Hepatocyte (in vitro differentiated cells): Measurements from ENCODE around the gene P2RY12. TPM values are rescaled to one million over a fixed set of nuclear protein-coding genes. Genes with fewer than 3 reads are reported as not detected.

Source experiments
- DNase-seq: peaks from one replicate; pipeline ENCODE4 v3.0.0-alpha.2; 2016; ENCODE audit warnings: low spot score
- H2AFZ ChIP-seq: fragments of 200-600 bp; sonication (generic); 2 replicates; pipeline ENCODE4 v1.6.0; 2016; ENCODE audit warnings: antibody characterized with exemption, mild to moderate bottlenecking
- H3K27ac ChIP-seq: fragments of 200-600 bp; sonication (generic); 2 replicates; pipeline ENCODE4 v1.5.1; 2016; ENCODE audit warnings: mild to moderate bottlenecking
- H3K27me3 ChIP-seq: fragments of 200-600 bp; sonication (generic); 2 replicates; pipeline ENCODE4 v1.6.1; 2016
- H3K36me3 ChIP-seq: fragments of 200-600 bp; sonication (generic); replicated peaks from 2 replicates; pipeline ENCODE4 v1.5.1; 2016; ENCODE audit warnings: low read depth; ENCODE audit not compliant: insufficient read depth
- H3K4me1 ChIP-seq: fragments of 200-600 bp; sonication (generic); 2 replicates; pipeline ENCODE4 v1.5.1; 2016; ENCODE audit warnings: mild to moderate bottlenecking, moderate library complexity; ENCODE audit not compliant: insufficient read depth
- H3K4me2 ChIP-seq: fragments of 200-600 bp; sonication (generic); 2 replicates; pipeline ENCODE4 v1.6.0; 2016
- H3K4me3 ChIP-seq: fragments of 200-600 bp; sonication (generic); 2 replicates; pipeline ENCODE4 v1.5.1; 2016; ENCODE audit warnings: mild to moderate bottlenecking
- H3K79me2 ChIP-seq: fragments of 200-600 bp; sonication (generic); 2 replicates; pipeline ENCODE4 v1.6.0; 2017; ENCODE audit warnings: mild to moderate bottlenecking
- H3K9me2 ChIP-seq: fragments of 200-600 bp; sonication (generic); replicated peaks from 2 replicates; pipeline ENCODE4 v1.6.0; 2017; ENCODE audit warnings: mild to moderate bottlenecking; ENCODE audit not compliant: insufficient read depth
- H3K9me3 ChIP-seq: fragments of 200-600 bp; sonication (generic); 2 replicates; pipeline ENCODE4 v1.5.1; 2016; ENCODE audit warnings: low read depth, mild to moderate bottlenecking
- H4K20me1 ChIP-seq: fragments of 200-600 bp; sonication (generic); 2 replicates; pipeline ENCODE4 v1.6.0; 2016; ENCODE audit warnings: mild to moderate bottlenecking; ENCODE audit not compliant: insufficient read depth, poor library complexity, severe bottlenecking
- EZH2 ChIP-seq: fragments of 200-600 bp; sonication (generic); IDR thresholded peaks from 2 replicates; pipeline ENCODE4 v1.6.1; 2016; ENCODE audit warnings: antibody characterized with exemption, mild to moderate bottlenecking, borderline replicate concordance
- EZH2phosphoT487 ChIP-seq: fragments of 200-600 bp; sonication (generic); IDR thresholded peaks from one replicate; pipeline ENCODE4 v1.6.1; 2018; ENCODE audit warnings: antibody characterized with exemption, mild to moderate bottlenecking, low read depth, moderate library complexity; ENCODE audit not compliant: unreplicated experiment, severe bottlenecking
- WGBS: methylation state at CpG from one replicate; pipeline ENCODE4 v1.1.6; 2016; ENCODE audit warnings: low lambda C conversion rate; ENCODE audit errors: missing lambda C conversion rate; 5-methylcytosine and 5-hydroxymethylcytosine counted together
- polyA plus RNA-seq: library from polyadenylated mRNA; unstranded; fragments of >200 nt; fragmentation: Nextera tagmentation; extraction: Ambion mirVana; gene quantifications from 2 replicates; pipeline ENCODE4 v1.2.1, GENCODE V29; 2016
- total RNA-seq: library from RNA; depleted of rRNA; stranded (reverse); fragments of >200 nt; gene quantifications from 2 replicates; pipeline ENCODE4 v1.2.3, GENCODE V29; 2014
- TF ChIP-seq, protein P1 (sequence below): fragments of 200-600 bp; sonication (generic); IDR thresholded peaks from 2 replicates; pipeline ENCODE4 v1.5.1; 2016; ENCODE audit warnings: antibody characterized with exemption, mild to moderate bottlenecking; ENCODE audit not compliant: poor library complexity

The P2RY12 gene
- total and polyA plus RNA-seq, 2 experiments from 2014 or later, result 0.07 TPM; not detected in 1

GRCh38 chr3:151430821-151431484 lies 46.4 kb upstream of the P2RY12 start:
- Histone ChIP-seq H3K4me3 (no peak overlapping the region), H3K9me3 (no peaks in the 10 kb centered on the region), H2AFZ (no peak overlapping the region), H3K27me3 (no peaks in the 10 kb centered on the region), H3K79me2 (no peaks in the 10 kb centered on the region), H3K9me2 (no peaks in the 10 kb centered on the region), H4K20me1 (no peaks in the 10 kb centered on the region), H3K4me1 (no peaks in the 10 kb centered on the region), H3K4me2 (no peak overlapping the region), H3K27ac (no peak overlapping the region), H3K36me3 (no peaks in the 10 kb centered on the region)
- TF ChIP-seq EZH2 (no peak), EZH2phosphoT487 (no peak)
- TF ChIP-seq, protein P1, sequence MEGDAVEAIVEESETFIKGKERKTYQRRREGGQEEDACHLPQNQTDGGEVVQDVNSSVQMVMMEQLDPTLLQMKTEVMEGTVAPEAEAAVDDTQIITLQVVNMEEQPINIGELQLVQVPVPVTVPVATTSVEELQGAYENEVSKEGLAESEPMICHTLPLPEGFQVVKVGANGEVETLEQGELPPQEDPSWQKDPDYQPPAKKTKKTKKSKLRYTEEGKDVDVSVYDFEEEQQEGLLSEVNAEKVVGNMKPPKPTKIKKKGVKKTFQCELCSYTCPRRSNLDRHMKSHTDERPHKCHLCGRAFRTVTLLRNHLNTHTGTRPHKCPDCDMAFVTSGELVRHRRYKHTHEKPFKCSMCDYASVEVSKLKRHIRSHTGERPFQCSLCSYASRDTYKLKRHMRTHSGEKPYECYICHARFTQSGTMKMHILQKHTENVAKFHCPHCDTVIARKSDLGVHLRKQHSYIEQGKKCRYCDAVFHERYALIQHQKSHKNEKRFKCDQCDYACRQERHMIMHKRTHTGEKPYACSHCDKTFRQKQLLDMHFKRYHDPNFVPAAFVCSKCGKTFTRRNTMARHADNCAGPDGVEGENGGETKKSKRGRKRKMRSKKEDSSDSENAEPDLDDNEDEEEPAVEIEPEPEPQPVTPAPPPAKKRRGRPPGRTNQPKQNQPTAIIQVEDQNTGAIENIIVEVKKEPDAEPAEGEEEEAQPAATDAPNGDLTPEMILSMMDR, result no peak
- DNase-seq, result no peak
- 92% methylated on average over 5 of the region's 5 CpGs for WGBS

GRCh38 chr3:151428386-151428785 lies 43.8 kb upstream of the P2RY12 start:
- DNase-seq, result no peak
- Histone ChIP-seq H3K27ac (no peak overlapping the region), H3K4me2 (no peak overlapping the region), H2AFZ (no peak overlapping the region), H3K9me2 (no peaks in the 10 kb centered on the region), H3K36me3 (no peaks in the 10 kb centered on the region), H3K4me3 (no peak overlapping the region), H3K4me1 (no peaks in the 10 kb centered on the region), H4K20me1 (no peaks in the 10 kb centered on the region), H3K9me3 (no peaks in the 10 kb centered on the region), H3K79me2 (no peaks in the 10 kb centered on the region), H3K27me3 (no peaks in the 10 kb centered on the region)
- WGBS, result 84% methylated on average over 2 of the region's 2 CpGs
- no peak for TF ChIP-seq EZH2
- TF ChIP-seq EZH2phosphoT487, result no peak
- TF ChIP-seq, protein P1, result no peak

DNA sequence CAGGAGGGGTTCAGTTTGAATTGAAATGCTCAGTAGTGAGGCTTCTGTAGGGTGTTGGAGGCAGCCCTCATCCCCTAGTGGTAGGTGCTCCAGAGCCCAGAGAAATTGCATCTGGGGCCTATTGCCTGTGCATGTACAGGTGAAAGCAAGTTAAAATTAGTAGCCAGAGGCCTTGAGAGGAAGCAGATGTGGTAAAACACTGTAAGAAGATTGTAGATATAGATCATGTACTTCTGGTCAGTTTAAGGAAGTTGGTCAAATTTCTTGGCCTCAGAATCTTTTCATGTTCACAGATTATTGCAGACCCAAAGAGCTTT lies 41.7 kb upstream of the P2RY12 start:
- Histone ChIP-seq H3K79me2 (no peaks in the 10 kb centered on the region), H3K4me2 (no peak overlapping the region), H3K4me1 (no peaks in the 10 kb centered on the region), H3K9me3 (no peaks in the 10 kb centered on the region), H3K27ac (no peak overlapping the region), H3K27me3 (no peaks in the 10 kb centered on the region), H2AFZ (no peak overlapping the region), H4K20me1 (no peaks in the 10 kb centered on the region), H3K36me3 (no peaks in the 10 kb centered on the region), H3K4me3 (no peak overlapping the region), H3K9me2 (no peaks in the 10 kb centered on the region)
- TF ChIP-seq, protein P1, result no peak
- TF ChIP-seq EZH2, result no peak
- TF ChIP-seq EZH2phosphoT487, result no peak
- DNase-seq, result no peak
